HG02642 (cell line): ENCODE data around the gene RAI14.
"Not testable (repeated sequence)": the region's sequence is repeated elsewhere in the genome, so short reads cannot be mapped to it uniquely, and the experiment has no call there.

Experiments
- ATAC-seq: cut with Tn5 transposase; IDR thresholded peaks from one replicate; pipeline ENCODE4 v1.9.1; 2021; ENCODE audit warnings: mild to moderate bottlenecking; ENCODE audit not compliant: unreplicated experiment, poor library complexity

RAI14 gene

GRCh38 chr5:34803974-34804732 is 148.0 kb downstream of the RAI14 start:
- no peak for ATAC-seq

- no peak for ATAC-seq
These were observed 148.8 kb downstream of the RAI14 start for GRCh38 chr5:34804913-34805312.

- ATAC-seq = no peak
These were observed 150.4 kb downstream of the RAI14 start for GRCh38 chr5:34806532-34806931.

- ATAC-seq = no peak
These were observed 155.6 kb downstream of the RAI14 start for GRCh38 chr5:34811706-34812105.

- ATAC-seq = no peak
These were observed 157.4 kb downstream of the RAI14 start for GRCh38 chr5:34813509-34813908.

GRCh38 chr5:34817558-34818351 is 161.6 kb downstream of the RAI14 start:
- no peak for ATAC-seq

GRCh38 chr5:34818717-34819116 is 162.6 kb downstream of the RAI14 start:
- no peak for ATAC-seq

- ATAC-seq = no peak
These were observed 164.5 kb downstream of the RAI14 start for GRCh38 chr5:34820593-34820992.

- no peak for ATAC-seq
These were observed 167.0 kb downstream of the RAI14 start for GRCh38 chr5:34822956-34823715.

GRCh38 chr5:34826347-34826746 is 170.2 kb downstream of the RAI14 start:
- ATAC-seq = no peak

GRCh38 chr5:34827588-34828506 is 171.7 kb downstream of the RAI14 start:
- ATAC-seq = no peak

- not testable (repeated sequence) for ATAC-seq
These were observed 174.7 kb downstream of the RAI14 start for GRCh38 chr5:34830827-34831226.

GRCh38 chr5:34831303-34831702 is 175.2 kb downstream of the RAI14 start:
- ATAC-seq = no peak

GRCh38 chr5:34832568-34832967 is 176.4 kb downstream of the RAI14 start:
- ATAC-seq = no peak

- no peak for ATAC-seq
These were observed 177.0 kb downstream of the RAI14 start for GRCh38 chr5:34833090-34833489.

GRCh38 chr5:34833976-34834793 is 178.1 kb downstream of the RAI14 start:
- no peak for ATAC-seq

GRCh38 chr5:34834794-34835089 is 178.6 kb downstream of the RAI14 start:
- no peak for ATAC-seq

- ATAC-seq = no peak
These were observed 179.5 kb downstream of the RAI14 start for GRCh38 chr5:34835664-34836063.
